Activated CD4-positive, alpha-beta T cell treated with anti-CD3 and anti-CD28 coated beads, Interleukin-2, amount 10 ng/mL, durations not matched to agents 7 days and 5 days (primary cell): Measurements from ENCODE around the gene ADCY4. TPM values are rescaled to one million over a fixed set of nuclear protein-coding genes. Genes with fewer than 3 reads are reported as not detected.
A peak's percentile ranks its signal among the peaks of the same experiment; 100 is the strongest.
"Not testable (repeated sequence)": the region's sequence is repeated elsewhere in the genome, so short reads cannot be mapped to it uniquely, and the experiment has no call there.

Experiments used
- CTCF ChIA-PET: fragments of 350-600 bp; sonication (Branson Sonifier 250); formaldehyde crosslinking; loops from one replicate; lab custom pipeline; 2021; ENCODE audit warnings: antibody characterized with exemption; lab: Charles Lee
- POLR2A ChIA-PET: fragments of 350-600 bp; sonication (Branson Sonifier 250); formaldehyde crosslinking; loops from one replicate; lab custom pipeline; 2021; ENCODE audit warnings: antibody characterized with exemption; lab: Charles Lee
- DNase-seq: peaks from one replicate; pipeline ENCODE4 v3.0.0-alpha.2; 2020
- H3K27ac Mint-ChIP-seq: one replicate; pipeline ENCODE4 v1.8.0; 2021; ENCODE audit warnings: mild to moderate bottlenecking, moderate library complexity, mixed read lengths
- H3K27me3 Mint-ChIP-seq: one replicate; pipeline ENCODE4 v1.8.0; 2021; ENCODE audit warnings: mixed read lengths
- H3K36me3 Mint-ChIP-seq: one replicate; pipeline ENCODE4 v1.8.0; 2021; ENCODE audit warnings: low read depth, mixed read lengths
- H3K4me1 Mint-ChIP-seq: one replicate; pipeline ENCODE4 v1.8.0; 2021; ENCODE audit warnings: mixed read lengths
- H3K4me3 Mint-ChIP-seq: one replicate; pipeline ENCODE4 v1.8.0; 2021; ENCODE audit warnings: mild to moderate bottlenecking, moderate library complexity, mixed read lengths
- H3K9me3 Mint-ChIP-seq: one replicate; pipeline ENCODE4 v1.8.0; 2021; ENCODE audit warnings: mixed read lengths
- total RNA-seq, 2 experiments: library from RNA; stranded (reverse); gene quantifications; one replicate each; pipeline ENCODE4 v1.2.3, GENCODE V29; 2021

Gene ADCY4
- total RNA-seq, 2 experiments from 2014 or later = 4.1 to 5.3 TPM

- POLR2A ChIA-PET = no interaction called here
These were observed 3.1 kb downstream of the ADCY4 start for GRCh38 chr14:24331731-24332267.

DNA sequence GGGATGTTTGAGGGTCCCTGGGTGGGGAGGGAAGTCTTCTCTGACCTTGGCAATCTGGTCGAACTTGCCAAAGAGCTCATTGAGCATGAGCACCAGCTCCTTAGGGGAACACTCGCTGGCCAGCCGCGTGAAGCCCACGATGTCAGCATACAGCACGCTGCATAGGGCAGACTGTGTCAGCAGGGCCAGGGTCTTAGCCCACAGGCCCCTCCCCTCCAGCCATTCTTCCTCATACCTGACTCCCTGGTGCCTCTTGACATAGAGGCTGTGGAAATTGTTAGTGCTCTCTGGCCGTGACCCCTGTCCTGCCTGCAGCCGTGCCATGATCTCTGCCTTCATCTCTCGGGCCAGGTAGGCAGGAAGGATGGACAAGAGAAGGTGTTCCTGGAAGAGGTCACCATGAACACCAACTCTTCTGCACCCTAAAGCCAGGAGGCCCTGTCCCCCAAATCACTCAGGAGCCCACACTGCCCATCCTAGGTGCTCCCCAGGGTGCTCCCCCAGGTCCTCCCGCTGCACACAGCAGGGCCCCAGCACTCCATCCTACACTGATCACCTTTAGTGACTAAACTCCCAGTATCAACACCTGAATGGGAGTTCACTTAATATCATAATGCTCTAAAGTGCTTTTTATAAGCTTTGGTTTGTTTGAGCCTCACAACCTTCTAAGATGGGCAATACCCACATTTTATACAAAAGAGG is 3.7 kb downstream of the ADCY4 start:
- Mint-ChIP-seq H3K9me3 (no peaks in the 10 kb centered on the region), H3K4me1 (peaks cover 67% of the 10 kb centered on the region), H3K27ac (no peak overlapping the region), H3K36me3 (peaks cover 10% of the 10 kb centered on the region), H3K4me3 (no peak overlapping the region), H3K27me3 (peaks cover 36% of the 10 kb centered on the region)
- ChIA-PET POLR2A (no interaction called here), CTCF (interaction anchor here (0.7 to 13.5 kb wide), 7 partner anchors 21 to 194 kb away, joined by 3 to 136 read pairs (median 5); partner anchors contain the start of genes CBLN3, CIDEB, KHNYN and LTB4R)
- no peak for DNase-seq

More at GRCh38 chr14:24331731-24332267, 3.1 kb downstream of the ADCY4 start:
- peak overlapping the region; percentile 30 for H3K4me3 Mint-ChIP-seq
- DNase-seq = no peak
- H3K27me3 Mint-ChIP-seq = peaks cover 38% of the 10 kb centered on the region
- peak overlapping the region; percentile 74 for H3K27ac Mint-ChIP-seq
- H3K4me1 Mint-ChIP-seq = peaks cover 69% of the 10 kb centered on the region
- CTCF ChIA-PET = interaction anchor here (0.5 to 13.5 kb wide), 17 partner anchors 10 to 112 kb away, joined by 3 to 136 read pairs (median 5); partner anchors contain the start of genes CBLN3, CIDEB, KHNYN and LTB4R
- H3K9me3 Mint-ChIP-seq = no peaks in the 10 kb centered on the region
- H3K36me3 Mint-ChIP-seq = peaks cover 15% of the 10 kb centered on the region

- no peaks in the 10 kb centered on the region for H3K36me3 Mint-ChIP-seq
- no peak overlapping the region for H3K27ac Mint-ChIP-seq
- ChIA-PET CTCF (interaction anchor here (1.0 to 13.5 kb wide), 8 partner anchors 9 to 107 kb away, joined by 3 to 136 read pairs (median 7); partner anchors contain the start of genes CIDEB, LTB4R, LTB4R2 and RIPK3), POLR2A (no interaction called here)
- no peak overlapping the region for H3K4me3 Mint-ChIP-seq
- H3K27me3 Mint-ChIP-seq = peaks cover 29% of the 10 kb centered on the region
- peaks cover 57% of the 10 kb centered on the region for H3K4me1 Mint-ChIP-seq
- no peaks in the 10 kb centered on the region for H3K9me3 Mint-ChIP-seq
- DNase-seq = peak; percentile 52
These were observed 5.1 kb downstream of the ADCY4 start for GRCh38 chr14:24329736-24330135.

GRCh38 chr14:24329073-24329663 is 5.7 kb downstream of the ADCY4 start:
- Mint-ChIP-seq H3K9me3 (no peaks in the 10 kb centered on the region), H3K4me3 (no peak overlapping the region), H3K27ac (peak overlapping the region; percentile 38), H3K4me1 (peaks cover 53% of the 10 kb centered on the region), H3K36me3 (no peaks in the 10 kb centered on the region), H3K27me3 (peaks cover 25% of the 10 kb centered on the region)
- POLR2A ChIA-PET = no interaction called here
- CTCF ChIA-PET = interaction anchor here (0.8 to 13.5 kb wide), 8 partner anchors 8 to 108 kb away, joined by 3 to 136 read pairs (median 7); partner anchors contain the start of genes CBLN3, CIDEB, KHNYN and LTB4R
- no peak for DNase-seq

GRCh38 chr14:24327914-24328313 is 7.0 kb downstream of the ADCY4 start:
- POLR2A ChIA-PET = not testable (repeated sequence)

GRCh38 chr14:24327303-24327702 is 7.6 kb downstream of the ADCY4 start:
- POLR2A ChIA-PET = no interaction called here
- Mint-ChIP-seq H3K27ac (peak overlapping the region; percentile 77), H3K4me3 (no peak overlapping the region), H3K36me3 (no peaks in the 10 kb centered on the region), H3K4me1 (peaks cover 40% of the 10 kb centered on the region), H3K27me3 (peaks cover 17% of the 10 kb centered on the region), H3K9me3 (no peaks in the 10 kb centered on the region)
- no peak for DNase-seq
- CTCF ChIA-PET = interaction anchor here (0.6 to 13.5 kb wide), 6 partner anchors 8 to 109 kb away, joined by 3 to 136 read pairs (median 9); partner anchors contain the start of genes CIDEB, LTB4R, LTB4R2 and RIPK3

More at GRCh38 chr14:24327914-24328313, 7.0 kb downstream of the ADCY4 start:
- not testable (repeated sequence) for H3K36me3 Mint-ChIP-seq, H3K27ac Mint-ChIP-seq, H3K9me3 Mint-ChIP-seq, H3K4me3 Mint-ChIP-seq, DNase-seq
- Mint-ChIP-seq H3K4me1 (peaks cover 44% of the 10 kb centered on the region), H3K27me3 (peaks cover 19% of the 10 kb centered on the region)
- CTCF ChIA-PET = interaction anchor here (1.4 to 13.5 kb wide), 7 partner anchors 9 to 109 kb away, joined by 4 to 136 read pairs (median 9); partner anchors contain the start of genes CIDEB, LTB4R, LTB4R2 and RIPK3

DNA sequence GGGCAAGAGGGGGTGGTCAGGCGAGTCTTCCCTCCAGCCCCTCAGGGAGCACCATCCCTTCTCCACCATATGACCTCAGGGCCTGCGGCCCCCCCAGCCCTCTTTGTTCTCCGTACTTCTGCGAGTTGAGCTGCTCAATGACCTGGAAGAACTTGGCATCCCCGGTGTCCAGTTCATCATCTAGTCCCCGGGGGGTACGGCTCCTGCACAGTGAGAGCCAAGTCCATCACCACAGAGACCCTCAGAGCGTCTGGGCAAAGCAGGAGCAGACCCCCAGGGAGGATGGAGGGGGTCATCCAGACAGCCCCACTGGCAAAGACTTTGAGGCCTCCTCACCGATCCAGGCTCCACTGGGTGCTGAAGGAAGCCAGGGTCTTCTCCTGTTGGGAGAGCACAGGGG is 8.9 kb downstream of the ADCY4 start:
- Mint-ChIP-seq H3K27ac (no peak overlapping the region), H3K36me3 (no peaks in the 10 kb centered on the region), H3K27me3 (peaks cover 10% of the 10 kb centered on the region), H3K9me3 (no peaks in the 10 kb centered on the region), H3K4me1 (peaks cover 28% of the 10 kb centered on the region), H3K4me3 (no peak overlapping the region)
- POLR2A ChIA-PET = interaction anchor here (0.7 kb wide), 1 partner anchor 84 kb away, joined by 4 read pairs; the partner anchor contains the start of gene TINF2
- CTCF ChIA-PET = interaction anchor here (1.4 to 13.5 kb wide), 4 partner anchors 14 to 111 kb away, joined by 3 to 136 read pairs (median 9); partner anchors contain the start of genes CIDEB, LTB4R, LTB4R2 and RIPK3
- no peak for DNase-seq

DNA sequence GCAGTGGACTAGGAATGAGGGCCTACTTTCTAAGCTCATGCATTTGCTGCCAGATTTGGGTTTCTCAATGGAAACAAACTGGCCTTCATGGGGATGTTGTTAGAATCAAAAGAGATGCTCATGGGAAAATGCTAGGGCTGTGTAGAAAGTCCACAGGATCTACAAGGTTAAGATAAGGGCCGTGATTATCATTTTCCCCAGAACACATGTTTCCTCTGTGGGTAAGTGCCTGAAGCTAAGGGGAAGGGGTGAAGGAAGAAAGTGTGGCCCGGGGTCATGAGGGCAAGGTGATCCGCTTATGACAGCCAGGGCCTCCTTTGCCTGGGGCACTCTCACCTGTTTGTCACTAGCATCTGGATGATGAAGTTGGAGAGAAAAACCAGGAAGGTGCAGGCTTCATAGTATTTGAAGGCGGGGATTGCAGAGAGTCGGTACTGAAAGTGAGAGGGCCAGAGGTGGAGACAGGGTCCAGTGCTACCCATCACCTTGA is 9.8 kb downstream of the ADCY4 start:
- Mint-ChIP-seq H3K4me1 (peaks cover 27% of the 10 kb centered on the region), H3K9me3 (no peaks in the 10 kb centered on the region), H3K27ac (no peak overlapping the region), H3K27me3 (peaks cover 9% of the 10 kb centered on the region), H3K36me3 (no peaks in the 10 kb centered on the region), H3K4me3 (no peak overlapping the region)
- POLR2A ChIA-PET = interaction anchor here (0.7 kb wide), 1 partner anchor 83 kb away, joined by 4 read pairs; the partner anchor contains the start of gene TINF2
- CTCF ChIA-PET = interaction anchor here (1.0 to 13.5 kb wide), 6 partner anchors 8 to 112 kb away, joined by 3 to 136 read pairs (median 6); partner anchors contain the start of genes CIDEB, LTB4R, LTB4R2 and RIPK3
- DNase-seq = no peak

- ChIA-PET POLR2A (no interaction called here), CTCF (interaction anchor here (0.6 to 13.5 kb wide), 5 partner anchors 9 to 113 kb away, joined by 3 to 136 read pairs (median 3); partner anchors contain the start of genes CIDEB, LTB4R, LTB4R2 and TINF2)
- H3K27me3 Mint-ChIP-seq = peaks cover 14% of the 10 kb centered on the region
- H3K27ac Mint-ChIP-seq = no peak overlapping the region
- no peak overlapping the region for H3K4me3 Mint-ChIP-seq
- no peak for DNase-seq
- no peaks in the 10 kb centered on the region for H3K9me3 Mint-ChIP-seq
- no peaks in the 10 kb centered on the region for H3K36me3 Mint-ChIP-seq
- H3K4me1 Mint-ChIP-seq = peaks cover 16% of the 10 kb centered on the region
These were observed 10.8 kb downstream of the ADCY4 start for GRCh38 chr14:24324024-24324423.

GRCh38 chr14:24323341-24323740 is 11.5 kb downstream of the ADCY4 start:
- ChIA-PET POLR2A (no interaction called here), CTCF (interaction anchor here (0.7 to 13.5 kb wide), 5 partner anchors 10 to 108 kb away, joined by 3 to 136 read pairs (median 4); partner anchors contain the start of genes CIDEB, LTB4R, LTB4R2 and TINF2)
- Mint-ChIP-seq H3K36me3 (no peaks in the 10 kb centered on the region), H3K27ac (no peak overlapping the region), H3K9me3 (no peaks in the 10 kb centered on the region), H3K27me3 (peaks cover 14% of the 10 kb centered on the region), H3K4me1 (peaks cover 11% of the 10 kb centered on the region), H3K4me3 (no peak overlapping the region)
- no peak for DNase-seq

DNA sequence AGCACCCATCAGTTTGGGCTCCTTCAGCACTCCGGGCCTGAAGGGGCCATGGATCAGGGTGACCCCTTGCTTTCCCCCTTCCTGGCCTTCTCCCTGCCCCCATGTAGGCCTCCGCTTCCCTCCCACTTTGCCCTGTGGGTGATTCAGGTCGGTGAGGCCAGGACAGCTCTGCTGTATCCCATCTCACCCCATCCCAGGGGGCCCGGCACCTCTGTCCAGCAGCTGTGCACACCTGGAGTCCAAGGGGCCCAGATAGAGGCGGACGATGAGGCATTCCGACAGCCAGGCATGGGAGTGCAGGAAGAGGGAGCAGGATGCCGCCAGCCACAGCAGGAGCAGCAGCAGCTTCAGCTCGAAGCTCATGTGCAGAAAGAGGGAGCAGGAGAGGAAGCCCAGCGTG is 12.2 kb downstream of the ADCY4 start:
- POLR2A ChIA-PET = no interaction called here
- peaks cover 14% of the 10 kb centered on the region for H3K27me3 Mint-ChIP-seq
- H3K4me3 Mint-ChIP-seq = no peak overlapping the region

More for the DNA sequence above, 12.2 kb downstream of the ADCY4 start:
- Mint-ChIP-seq H3K27ac (no peak overlapping the region), H3K4me1 (peaks cover 9% of the 10 kb centered on the region), H3K9me3 (no peaks in the 10 kb centered on the region), H3K36me3 (peaks cover 1% of the 10 kb centered on the region)
- CTCF ChIA-PET = interaction anchor here (0.9 to 13.5 kb wide), 6 partner anchors 10 to 109 kb away, joined by 3 to 136 read pairs (median 4); partner anchors contain the start of genes CIDEB, LTB4R and LTB4R2
- DNase-seq = no peak
